HG02870 (cell line): ENCODE measurements around the gene ROM1.
A peak's percentile ranks its signal among the peaks of the same experiment; 100 is the strongest.
"Not testable (repeated sequence)": the region's sequence is repeated elsewhere in the genome, so short reads cannot be mapped to it uniquely, and the experiment has no call there.

Experiments used
- ATAC-seq: cut with Tn5 transposase; IDR thresholded peaks from one replicate; pipeline ENCODE4 v1.9.1; 2021; ENCODE audit warnings: mild to moderate bottlenecking, moderate library complexity; ENCODE audit not compliant: unreplicated experiment

ROM1 gene

GRCh38 chr11:62612366-62613290, at the start of gene ROM1, which contains the start of gene EML3:
Gene ROM1 (plus strand): TSS chr11:62613257. CDS start chr11:62613282, 25 bp downstream.
Gene EML3 (minus strand): TSS chr11:62612775. CDS start chr11:62612457, 318 bp downstream.
- peak; percentile 66 for ATAC-seq

GRCh38 chr11:62565100-62565802, 47.8 kb upstream of the ROM1 start:
- no peak for ATAC-seq

GRCh38 chr11:62566247-62566646, 46.8 kb upstream of the ROM1 start:
- ATAC-seq, result no peak

GRCh38 chr11:62567018-62567633, 45.9 kb upstream of the ROM1 start:
- no peak for ATAC-seq

GRCh38 chr11:62569611-62570010, 43.4 kb upstream of the ROM1 start:
- no peak for ATAC-seq

- not testable (repeated sequence) for ATAC-seq
Measured at GRCh38 chr11:62570903-62571302, 42.2 kb upstream of the ROM1 start.

- not testable (repeated sequence) for ATAC-seq
Measured at GRCh38 chr11:62571493-62571892, 41.6 kb upstream of the ROM1 start.

- ATAC-seq, result no peak
Measured at GRCh38 chr11:62572431-62572830, 40.6 kb upstream of the ROM1 start.

GRCh38 chr11:62573006-62573591, 40.0 kb upstream of the ROM1 start:
- no peak for ATAC-seq

GRCh38 chr11:62573592-62574362, 39.3 kb upstream of the ROM1 start, which contains the start of gene EEF1G:
Gene EEF1G (minus strand): TSS chr11:62573891. CDS start chr11:62573842, 49 bp downstream.
- peak; percentile 89 for ATAC-seq

GRCh38 chr11:62574363-62575071, 38.5 kb upstream of the ROM1 start:
- ATAC-seq, result no peak

- ATAC-seq, result no peak
Measured at GRCh38 chr11:62575156-62575555, 37.9 kb upstream of the ROM1 start.

GRCh38 chr11:62575837-62576236, 37.2 kb upstream of the ROM1 start:
- ATAC-seq, result no peak

- no peak for ATAC-seq
Measured at GRCh38 chr11:62577046-62577714, 35.9 kb upstream of the ROM1 start.

GRCh38 chr11:62578541-62578940, 34.5 kb upstream of the ROM1 start:
- ATAC-seq, result no peak

GRCh38 chr11:62579252-62579651, 33.8 kb upstream of the ROM1 start:
- no peak for ATAC-seq

GRCh38 chr11:62580959-62581715, 31.9 kb upstream of the ROM1 start:
- ATAC-seq, result no peak

GRCh38 chr11:62581735-62582134, 31.3 kb upstream of the ROM1 start:
- ATAC-seq, result not testable (repeated sequence)
